HG03139 (cell line): ENCODE results near the gene MIXL1.

Source experiments
- ATAC-seq: cut with Tn5 transposase; IDR thresholded peaks from one replicate; pipeline ENCODE4 v1.9.1; 2021; ENCODE audit not compliant: unreplicated experiment

The MIXL1 gene

GRCh38 chr1:226276077-226276682, 52.7 kb downstream of the MIXL1 start:
- no peak for ATAC-seq
